EH (cell line): ENCODE results near the gene HDAC4.

Experiments
- DNase-seq: peaks from one replicate; pipeline ENCODE4 v3.0.0-alpha.2; 2015; ENCODE audit warnings: low read depth

The HDAC4 gene

DNA sequence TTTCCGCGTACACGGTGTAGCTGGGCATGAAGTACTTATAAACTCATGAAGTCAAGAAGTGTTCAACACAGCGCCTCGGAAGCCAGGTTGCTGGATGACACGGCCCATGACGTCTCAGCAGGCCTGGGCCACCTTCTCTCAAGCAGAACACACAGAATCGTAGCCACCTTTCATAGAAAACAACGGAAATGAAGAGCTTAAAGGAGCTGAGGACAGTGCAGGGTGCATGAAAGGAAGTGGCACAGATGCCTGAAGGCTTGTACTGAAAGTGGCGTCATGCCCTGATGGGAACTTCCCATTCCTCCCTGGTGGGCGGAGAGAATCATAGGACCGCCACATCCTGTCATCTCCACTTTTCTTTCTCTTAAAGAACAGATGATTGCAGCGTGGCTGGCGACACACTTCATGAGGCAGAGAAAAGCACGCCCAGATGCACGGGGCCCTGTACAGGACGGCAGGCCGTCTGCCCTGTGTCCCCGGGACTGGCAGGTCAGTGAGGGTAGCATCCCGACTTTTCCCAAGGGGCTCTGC is 31.1 kb downstream of the HDAC4 start:
- peak; percentile 91 for DNase-seq

DNA sequence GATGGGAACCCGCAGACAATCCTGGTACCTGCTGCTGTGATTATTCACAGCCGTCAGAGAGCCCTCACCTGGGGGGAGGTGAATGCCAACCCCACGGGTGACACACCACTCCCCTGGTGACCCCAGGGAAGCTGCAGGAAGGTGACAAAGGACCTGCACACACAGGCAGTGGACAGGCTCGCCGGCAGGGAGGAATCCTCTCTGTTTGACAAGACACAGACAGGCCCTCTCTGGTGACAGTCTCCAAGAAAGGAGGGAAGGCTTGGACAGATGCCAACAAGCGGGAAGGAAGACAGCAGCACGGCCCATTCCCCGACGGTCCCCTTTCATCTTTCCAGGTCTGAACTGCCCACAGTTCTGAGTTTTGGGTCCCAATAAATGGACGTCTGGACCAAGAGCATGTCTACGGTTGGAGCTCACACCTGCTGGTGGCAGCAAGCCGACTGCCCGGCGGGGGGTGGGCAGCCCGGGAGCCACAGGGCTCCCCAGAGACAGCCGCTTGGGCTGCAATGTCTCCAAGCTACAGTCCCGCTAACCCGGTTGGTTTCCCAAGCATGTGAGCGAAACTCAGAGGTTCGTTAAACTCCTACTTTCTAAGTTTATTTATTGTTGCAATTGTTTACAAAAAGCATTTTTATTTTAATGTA is 31.8 kb downstream of the HDAC4 start:
- no peak for DNase-seq

DNA sequence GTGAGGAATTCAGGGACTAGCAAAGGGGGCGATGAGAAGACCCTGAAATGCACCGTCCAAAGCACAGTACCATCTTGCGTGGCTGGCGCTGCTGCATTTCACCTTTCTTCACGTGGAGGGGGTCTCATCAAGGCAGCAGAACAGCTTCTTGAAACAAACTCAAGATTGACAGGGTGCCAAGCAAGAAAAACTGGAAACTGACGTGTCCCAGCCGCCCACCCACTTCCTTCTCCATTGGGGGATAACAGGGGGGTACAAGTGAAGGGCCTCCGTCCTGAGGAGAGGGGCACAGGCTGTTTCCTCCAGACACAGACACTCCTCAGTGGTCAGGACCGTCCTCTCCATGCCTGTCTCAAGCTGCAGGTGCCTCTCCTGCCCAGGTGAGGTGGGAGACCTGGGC is 32.5 kb downstream of the HDAC4 start:
- no peak for DNase-seq

DNA sequence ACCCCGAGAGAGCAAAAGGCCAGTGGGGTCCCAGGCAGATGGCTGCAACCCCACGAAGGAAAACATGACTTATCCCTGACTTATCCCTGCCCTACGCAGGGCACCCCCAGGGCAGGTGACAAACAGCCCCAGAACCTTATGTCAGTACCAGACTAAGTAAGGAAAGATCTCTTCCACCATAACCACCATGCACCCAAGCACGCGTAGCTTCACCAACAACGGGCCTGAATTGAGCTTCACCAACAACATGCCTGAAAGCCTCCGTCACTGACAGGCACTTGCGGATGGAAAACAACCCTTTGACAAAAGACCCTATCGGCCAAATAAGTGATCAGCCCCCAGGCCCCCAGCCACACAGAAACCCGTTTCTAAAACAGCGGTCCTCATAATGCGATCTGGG is 34.1 kb downstream of the HDAC4 start:
- no peak for DNase-seq

DNA sequence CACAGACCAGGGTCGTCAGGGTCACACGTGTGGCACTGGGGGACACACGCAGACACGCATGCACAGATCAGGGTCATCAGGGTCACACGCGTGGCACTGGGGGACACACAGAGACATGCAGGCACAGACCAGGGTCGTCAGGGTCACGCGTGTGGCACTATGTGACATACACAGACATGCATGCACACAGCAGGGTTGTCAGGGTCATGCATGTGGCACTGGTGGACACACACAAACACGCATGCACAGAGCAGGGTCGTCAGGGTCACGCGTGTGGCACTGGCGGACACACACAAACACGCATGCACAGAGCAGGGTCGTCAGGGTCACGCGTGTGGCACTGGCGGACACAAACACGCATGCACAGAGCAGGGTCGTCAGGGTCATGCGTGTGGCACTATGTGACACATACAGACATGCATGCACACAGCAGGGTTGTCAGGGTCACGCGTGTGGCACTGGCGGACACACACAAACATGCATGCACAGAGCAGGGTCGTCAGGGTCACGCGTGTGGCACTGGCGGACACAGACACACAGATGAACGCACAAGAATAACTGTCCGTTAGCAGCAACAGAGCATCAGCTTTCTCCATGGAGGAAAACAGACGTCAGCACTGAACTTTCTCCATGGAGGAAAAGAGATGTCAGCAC is 34.9 kb downstream of the HDAC4 start:
- no peak for DNase-seq

DNA sequence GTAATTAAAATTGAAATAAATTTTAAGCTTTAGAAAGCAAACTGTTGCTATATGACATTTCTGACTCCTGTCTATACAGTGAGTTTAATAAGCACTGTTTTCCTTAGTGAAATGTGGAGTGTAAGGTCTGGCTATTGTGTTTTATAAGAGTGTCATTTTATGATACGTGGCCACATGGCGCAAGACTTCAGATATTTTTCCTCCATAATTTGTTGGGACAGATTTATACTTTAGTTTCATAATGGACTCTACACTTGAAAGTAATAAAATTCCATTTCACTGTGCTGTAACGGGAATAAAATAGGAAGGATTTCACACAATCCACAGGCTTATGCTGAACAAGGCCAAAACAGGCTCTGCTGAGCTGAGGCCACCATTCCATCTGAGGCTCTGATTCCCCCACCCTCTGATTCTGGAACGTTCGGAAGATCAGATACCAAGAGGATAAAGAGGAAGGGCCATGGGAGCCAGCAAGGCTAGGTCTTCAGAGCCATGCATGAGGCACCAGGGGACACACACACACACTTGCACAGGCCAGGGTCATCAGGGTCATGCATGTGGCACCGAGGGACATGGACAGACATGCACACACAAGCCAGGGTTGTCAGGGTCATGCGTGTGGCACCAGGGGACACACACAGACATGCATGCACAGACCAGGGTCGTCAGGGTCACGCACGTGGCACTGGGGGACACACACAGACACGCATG is 35.6 kb downstream of the HDAC4 start:
- DNase-seq = no peak

DNA sequence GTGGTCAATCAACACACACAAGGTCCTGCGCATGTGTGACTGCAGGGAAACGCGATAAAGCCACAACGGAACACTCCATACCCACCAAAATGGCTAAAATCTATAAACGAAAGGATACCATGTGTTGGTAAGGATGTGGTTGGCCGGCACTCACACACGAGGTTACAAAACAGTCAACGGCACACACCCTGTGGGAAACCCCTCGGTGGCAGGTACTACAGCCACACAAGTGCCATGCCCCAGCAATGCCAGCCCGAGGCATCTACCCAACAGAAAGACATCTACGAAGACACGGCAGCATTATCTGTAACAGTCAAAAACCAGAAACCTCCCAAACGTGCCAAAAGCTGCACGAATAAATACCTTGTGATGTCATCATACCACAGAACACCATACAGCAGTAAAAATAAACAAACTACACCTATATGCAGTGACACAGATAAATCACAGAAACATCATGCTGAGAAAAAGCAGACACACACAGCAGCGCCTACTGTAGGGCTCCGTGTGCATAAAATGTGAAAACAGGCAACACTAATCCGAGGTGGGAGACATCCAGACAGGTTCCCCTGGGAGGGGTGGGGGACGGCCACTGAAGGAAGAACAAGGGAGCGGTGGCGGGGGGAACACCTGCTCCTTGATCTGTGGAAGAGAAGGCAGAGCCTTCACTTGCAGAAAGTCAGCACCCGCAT is 36.7 kb downstream of the HDAC4 start:
- DNase-seq = no peak

DNA sequence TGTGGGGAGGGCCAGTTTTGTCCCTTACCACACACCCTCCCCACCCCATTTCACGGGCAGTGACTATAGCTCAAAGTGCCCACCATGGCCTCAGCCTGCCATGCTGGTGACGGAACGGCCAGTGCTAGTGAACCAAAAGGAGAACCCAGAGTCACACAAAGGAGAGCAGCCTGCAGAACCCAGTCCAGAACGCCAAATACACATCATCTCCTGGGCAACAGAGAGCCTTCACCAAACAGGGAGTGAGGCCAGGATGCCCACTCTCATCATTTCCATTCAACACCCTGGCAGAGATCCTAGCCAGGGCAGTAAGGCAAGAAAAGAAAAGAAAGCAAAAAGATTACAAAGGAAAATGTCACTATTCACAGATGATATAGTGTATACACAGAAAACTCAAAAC is 38.3 kb downstream of the HDAC4 start:
- DNase-seq = no peak

DNA sequence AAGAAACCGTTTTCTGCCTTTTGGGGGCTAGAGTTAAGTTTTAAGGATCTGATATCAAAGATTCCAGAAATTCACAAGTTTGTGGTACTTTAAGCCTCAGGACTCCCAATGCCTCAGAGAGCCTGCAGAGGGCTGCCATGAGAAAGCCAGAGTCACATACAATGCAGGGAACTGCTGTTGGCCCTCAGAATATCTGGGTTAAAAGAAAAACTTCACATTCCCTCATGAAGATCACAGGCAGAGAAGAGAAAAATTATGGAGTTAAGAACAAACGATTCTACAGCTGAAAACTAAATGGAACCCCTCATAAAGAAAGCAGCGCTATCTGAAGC is 39.5 kb downstream of the HDAC4 start:
- peak; percentile 17 for DNase-seq

DNA sequence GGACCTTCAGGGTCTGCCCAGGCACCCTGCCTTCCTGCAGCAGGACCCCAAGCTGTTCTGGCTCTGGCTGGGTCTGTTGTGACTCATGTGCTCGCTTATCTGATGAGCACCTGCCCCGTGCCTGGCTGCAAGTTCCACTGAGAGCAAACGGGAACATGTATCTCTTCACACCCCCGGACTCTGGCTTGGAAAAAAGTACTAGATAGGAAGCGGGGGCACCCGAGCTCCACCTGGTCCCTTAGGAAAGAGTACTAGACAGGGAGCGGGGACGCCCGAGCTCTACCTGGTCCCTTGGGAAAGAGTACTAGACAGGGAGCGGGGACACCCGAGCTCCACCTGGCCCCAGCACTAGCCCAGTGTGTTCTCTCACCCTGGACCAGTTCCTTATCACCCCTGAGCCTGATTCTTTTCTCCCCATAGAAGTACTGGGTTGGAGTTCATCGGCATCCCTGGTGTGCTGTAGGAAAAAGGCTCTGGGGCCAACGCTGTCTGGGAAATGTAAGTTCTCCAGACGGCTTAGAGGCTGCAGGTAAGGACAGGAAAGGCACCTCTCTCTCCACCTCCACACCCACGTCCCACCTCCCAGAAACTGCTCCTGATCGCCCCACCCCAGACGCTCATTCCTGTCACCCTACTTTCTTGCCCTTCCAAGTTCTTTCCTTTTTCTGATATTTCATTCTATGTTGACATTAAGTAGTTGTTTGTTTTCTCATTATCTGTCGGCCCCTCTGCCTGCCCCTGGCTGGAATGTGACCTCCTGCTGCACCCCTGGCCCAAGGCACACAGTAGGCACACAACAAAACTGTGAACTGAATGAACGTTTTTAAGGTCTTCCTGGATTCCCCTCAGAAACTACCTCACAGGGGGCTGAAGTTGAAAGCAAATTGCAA is 40.2 kb downstream of the HDAC4 start:
- DNase-seq = no peak

DNA sequence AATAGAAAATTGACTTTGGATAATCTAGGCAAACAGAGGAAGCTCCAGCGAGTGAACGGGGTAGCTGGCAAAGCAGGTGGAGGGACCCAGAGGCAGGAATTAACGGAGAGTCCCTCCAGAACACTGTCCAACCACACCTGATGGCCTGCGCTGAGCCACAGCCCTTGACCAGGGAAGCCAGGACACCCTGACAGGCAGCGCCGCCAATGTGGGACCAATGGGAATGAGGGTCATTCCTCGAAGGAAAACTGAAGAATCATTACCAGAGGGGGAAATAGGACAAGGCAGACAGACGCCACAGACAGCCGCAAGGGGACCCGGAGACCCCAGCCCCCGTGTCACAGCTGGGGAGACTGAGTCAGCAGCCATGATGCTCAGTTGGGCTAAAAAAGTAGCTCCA is 40.8 kb downstream of the HDAC4 start:
- DNase-seq = no peak

DNA sequence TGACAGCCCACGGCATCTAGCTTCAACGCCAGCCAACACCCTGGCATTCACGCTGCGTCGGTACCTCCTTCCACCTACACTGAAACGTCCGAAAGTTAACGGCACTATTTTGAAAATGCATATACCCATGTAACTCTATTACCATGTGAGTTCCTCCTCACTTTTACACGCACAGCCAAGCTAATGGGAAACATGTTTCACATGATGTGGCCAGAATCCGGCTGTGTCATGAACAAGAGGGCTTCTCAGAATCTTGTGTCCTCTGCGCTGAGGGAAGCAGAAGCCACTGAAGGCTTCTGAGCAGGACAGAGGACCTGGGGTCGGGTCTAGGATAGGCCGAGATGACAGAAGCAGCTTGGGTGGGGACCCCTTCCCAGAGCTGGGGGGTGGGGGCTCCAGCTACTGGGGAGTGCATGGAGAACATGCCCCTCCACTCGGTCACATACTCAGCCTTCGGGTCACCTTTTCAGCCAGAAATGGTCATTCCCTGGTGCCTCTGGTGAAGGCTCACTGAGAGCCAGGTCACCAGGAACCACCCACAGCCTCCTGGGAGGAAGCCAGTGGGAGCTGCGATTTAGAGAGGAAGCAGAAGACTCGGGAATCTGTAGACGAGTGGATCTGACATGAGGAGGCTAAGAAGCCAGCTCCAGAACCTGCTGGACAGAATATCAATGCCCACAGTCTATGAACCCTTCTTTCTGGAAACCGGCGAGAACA is 41.5 kb downstream of the HDAC4 start:
- no peak for DNase-seq

DNA sequence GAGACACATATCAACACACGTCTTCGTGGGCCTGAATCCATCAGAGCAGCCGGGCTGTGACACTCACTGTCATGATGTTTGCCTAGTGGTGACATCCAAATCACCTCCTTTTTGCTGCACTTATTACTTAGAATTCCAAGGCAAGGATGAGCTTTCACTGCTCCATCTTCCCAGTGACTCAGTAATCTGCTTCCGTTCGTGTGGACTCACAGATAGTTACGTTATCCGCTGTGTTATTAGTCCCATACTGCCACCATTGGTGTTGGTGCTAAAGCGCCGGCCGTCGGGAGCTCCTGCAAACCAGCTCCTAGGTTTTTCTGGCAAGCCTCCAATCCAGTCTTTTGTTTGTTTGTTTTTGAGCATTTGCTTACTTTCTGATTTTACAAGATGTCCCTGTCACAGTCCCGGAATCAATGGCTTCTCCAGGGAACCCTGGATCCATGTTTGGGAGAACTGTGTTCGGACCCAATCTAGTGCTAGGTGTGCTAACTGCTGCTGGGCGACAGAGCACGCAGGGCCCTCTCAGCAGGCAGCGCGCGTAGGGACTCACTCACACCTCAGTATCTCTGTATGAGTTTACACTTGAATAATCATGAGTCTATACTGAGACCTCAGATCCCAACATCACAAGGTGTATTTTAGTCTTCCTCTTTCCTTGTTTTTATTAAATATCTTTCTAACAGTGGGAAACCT is 42.6 kb downstream of the HDAC4 start:
- DNase-seq = peak; percentile 22

DNA sequence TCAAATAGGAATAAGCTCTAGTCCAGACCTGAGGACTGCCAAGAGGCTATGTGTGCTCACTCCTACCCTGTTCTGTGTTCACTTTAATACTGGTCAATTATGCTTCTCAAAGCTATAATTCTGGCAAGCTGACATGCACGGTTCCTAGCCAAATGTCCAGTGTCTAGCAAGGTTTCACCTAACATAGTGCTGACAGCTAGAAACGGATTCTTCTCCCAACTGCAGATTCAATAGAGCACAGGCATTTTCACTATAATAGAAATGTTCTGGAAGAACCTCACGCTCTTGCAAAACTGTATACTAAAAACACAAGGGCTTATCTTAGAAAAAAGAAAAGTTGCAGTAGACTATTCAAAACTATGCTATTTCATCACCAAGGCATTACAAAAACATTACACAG is 45.1 kb downstream of the HDAC4 start:
- DNase-seq = no peak

DNA sequence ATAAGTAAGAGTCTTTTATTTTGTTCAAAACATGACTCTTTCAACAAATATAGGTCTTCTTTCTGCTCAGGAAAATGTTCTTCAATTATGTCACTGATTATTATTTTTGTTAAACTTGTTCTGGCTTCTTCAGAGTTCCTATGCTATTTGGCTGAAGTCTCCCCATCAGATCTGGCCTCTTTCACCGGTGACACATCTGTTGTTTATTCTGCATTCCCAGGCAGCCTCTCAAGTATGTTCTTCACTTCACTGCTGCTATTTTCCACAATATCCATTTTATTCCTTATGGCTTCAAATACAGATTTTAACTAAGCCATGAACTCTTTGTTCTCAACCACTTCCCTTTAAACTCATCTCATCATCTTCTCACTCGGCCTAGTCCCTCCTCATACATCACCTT is 45.7 kb downstream of the HDAC4 start:
- peak; percentile 33 for DNase-seq

DNA sequence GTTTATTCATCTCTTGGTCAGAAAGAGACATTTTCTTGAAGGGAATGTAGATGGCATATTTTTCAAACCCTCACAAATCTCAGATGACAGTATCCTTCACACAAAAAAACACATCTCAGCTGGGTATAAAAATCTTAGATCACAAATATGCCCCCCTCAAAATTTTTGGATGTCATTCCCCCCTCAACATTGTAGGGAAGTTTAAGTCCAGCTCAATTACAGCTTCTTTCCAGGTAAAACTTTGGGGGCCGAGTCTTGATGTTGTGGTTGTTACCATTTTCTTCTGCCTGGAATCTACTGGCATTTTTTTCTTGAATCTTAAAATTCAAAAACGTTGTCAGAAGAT is 46.1 kb downstream of the HDAC4 start:
- DNase-seq = no peak

DNA sequence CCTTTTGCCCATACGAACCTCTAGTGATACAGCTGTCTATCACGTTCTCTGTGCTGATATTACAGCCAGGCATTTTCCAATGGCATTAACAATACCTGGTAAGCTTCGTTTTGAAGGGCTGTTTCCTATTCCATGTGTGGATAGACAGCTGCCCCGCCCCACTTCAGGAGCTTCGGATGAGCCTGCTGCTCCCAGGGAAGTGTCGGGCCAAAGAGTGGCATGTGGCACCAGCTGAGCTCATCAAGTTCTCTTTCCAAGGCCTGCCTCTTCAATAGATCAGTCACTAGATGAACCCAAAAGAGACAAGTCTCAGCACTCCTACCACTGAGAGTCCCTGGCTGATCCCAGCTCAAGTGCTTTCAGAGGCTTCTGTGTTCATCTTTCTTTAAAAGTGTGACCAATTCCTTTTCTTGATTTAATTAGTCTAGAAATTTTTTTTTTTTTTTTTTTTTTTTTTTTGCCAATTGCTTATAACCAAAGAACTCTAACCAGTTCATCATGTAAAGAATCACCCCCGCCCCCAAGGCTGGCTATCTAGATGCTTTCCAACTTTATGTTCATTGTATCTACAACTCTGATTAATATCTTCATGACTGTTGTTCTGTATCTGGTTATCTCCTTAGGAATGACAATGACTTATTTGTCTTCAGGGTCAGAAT is 46.6 kb downstream of the HDAC4 start:
- no peak for DNase-seq

DNA sequence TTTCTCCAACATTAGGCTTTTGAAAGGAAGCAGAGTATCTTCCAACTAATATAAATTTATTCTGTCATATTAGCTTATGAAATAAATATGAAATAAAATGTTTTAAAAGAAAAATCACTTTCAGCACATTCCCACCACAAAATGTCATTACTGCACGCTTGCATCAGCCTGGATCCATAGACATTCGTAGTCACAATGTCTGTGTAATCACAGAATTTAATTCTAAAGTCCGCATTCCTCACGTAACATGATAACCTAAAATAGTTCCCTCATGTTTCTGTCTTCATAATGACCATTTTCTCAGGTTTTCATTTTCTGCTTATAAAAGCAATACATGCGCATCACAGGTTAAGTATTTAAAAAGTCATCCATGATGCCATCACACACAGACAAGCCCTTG is 47.1 kb downstream of the HDAC4 start:
- no peak for DNase-seq

DNA sequence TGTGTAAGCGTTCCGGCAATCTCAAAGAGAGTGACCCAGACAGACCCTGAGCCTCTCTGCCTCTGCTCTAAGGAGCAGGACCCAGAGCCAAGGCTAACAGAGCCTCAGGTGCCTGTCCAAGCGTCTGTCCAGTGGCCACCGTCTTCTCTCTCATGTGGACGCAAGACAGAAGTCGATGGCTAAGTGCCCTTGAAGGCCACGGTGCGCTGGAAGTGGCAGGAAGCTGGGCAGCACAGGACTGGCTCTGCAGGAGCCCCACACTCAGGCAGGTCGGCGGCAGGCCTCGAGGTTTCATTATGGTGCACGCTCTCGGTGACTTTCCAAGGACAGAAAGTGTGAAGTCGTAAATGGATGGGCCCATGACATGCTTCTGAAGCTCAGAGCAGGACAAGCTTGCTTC is 49.1 kb downstream of the HDAC4 start:
- no peak for DNase-seq
